H54 (cell line): ENCODE measurements around the gene USP24.
"Not testable (repeated sequence)": the region's sequence is repeated elsewhere in the genome, so short reads cannot be mapped to it uniquely, and the experiment has no call there.

ENCODE experiments used
- DNase-seq: peaks from one replicate; pipeline ENCODE4 v3.0.0; 2011; ENCODE audit warnings: low spot score, mixed read lengths; ENCODE audit not compliant: insufficient read length
- FAIRE-seq: peaks from 3 replicates; lab custom pipeline; 2011; peaks lifted over from hg19 to GRCh38; lab: Jason Lieb, UNC
- POLR2A ChIP-seq: IDR thresholded peaks from 2 replicates; pipeline ENCODE4 v1.6.1; 2011; ENCODE audit warnings: low read depth, mild to moderate bottlenecking, low read length

The USP24 gene

GRCh38 chr1:55041613-55042012, 173.6 kb downstream of the USP24 start:
- FAIRE-seq (no peak), DNase-seq (no peak)
- no peak for TF ChIP-seq POLR2A

GRCh38 chr1:55040933-55041494, 174.2 kb downstream of the USP24 start:
- no peak for FAIRE-seq
- no peak for TF ChIP-seq POLR2A
- no peak for DNase-seq

- FAIRE-seq = no peak
- TF ChIP-seq POLR2A = no peak
- no peak for DNase-seq
Measured at GRCh38 chr1:55040083-55040932, 174.9 kb downstream of the USP24 start.

GRCh38 chr1:55039342-55040082, 175.7 kb downstream of the USP24 start, which contains the start of gene PCSK9:
Gene PCSK9 (plus strand): TSS chr1:55039548. CDS start chr1:55039838, 290 bp downstream.
- DNase-seq (no peak), FAIRE-seq (no peak)
- TF ChIP-seq POLR2A = no peak

- FAIRE-seq (no peak), DNase-seq (no peak)
- no peak for TF ChIP-seq POLR2A
Measured at GRCh38 chr1:55038974-55039341, 176.2 kb downstream of the USP24 start.

- FAIRE-seq (no peak), DNase-seq (no peak)
- no peak for TF ChIP-seq POLR2A
Measured at GRCh38 chr1:55038552-55038838, 176.7 kb downstream of the USP24 start.

- FAIRE-seq (no peak), DNase-seq (no peak)
- no peak for TF ChIP-seq POLR2A
Measured at GRCh38 chr1:55037733-55038551, 177.2 kb downstream of the USP24 start.

GRCh38 chr1:55035904-55036303, 179.3 kb downstream of the USP24 start:
- FAIRE-seq (no peak), DNase-seq (no peak)
- no peak for TF ChIP-seq POLR2A

GRCh38 chr1:55034476-55035133, 180.6 kb downstream of the USP24 start:
- no peak for TF ChIP-seq POLR2A
- FAIRE-seq (no peak), DNase-seq (no peak)

GRCh38 chr1:55033265-55033614, 181.9 kb downstream of the USP24 start:
- DNase-seq = no peak
- TF ChIP-seq POLR2A = no peak
- no peak for FAIRE-seq

GRCh38 chr1:55031098-55031497, 184.1 kb downstream of the USP24 start:
- FAIRE-seq, DNase-seq: not testable (repeated sequence)

- FAIRE-seq, DNase-seq: not testable (repeated sequence)
Measured at GRCh38 chr1:55026682-55027081, 188.5 kb downstream of the USP24 start.

GRCh38 chr1:55024163-55024562, 191.0 kb downstream of the USP24 start:
- DNase-seq, FAIRE-seq: not testable (repeated sequence)

GRCh38 chr1:55021942-55022546, 193.1 kb downstream of the USP24 start:
- no peak for TF ChIP-seq POLR2A
- peak; percentile 94 for FAIRE-seq

More at GRCh38 chr1:55021942-55022546, 193.1 kb downstream of the USP24 start:
- DNase-seq = peak; percentile 96
